GM12801 (cell line): ENCODE results near the gene PCYT2.

Source experiments
- CTCF ChIP-seq: IDR thresholded peaks from one replicate; pipeline ENCODE4 v1.5.1; 2011; ENCODE audit warnings: control low read depth; ENCODE audit not compliant: insufficient read length; ENCODE audit errors: extremely low read depth

PCYT2 gene

GRCh38 chr17:81909966-81910839 is 996 bp downstream of the PCYT2 start:
- TF ChIP-seq CTCF = no peak

- no peak for TF ChIP-seq CTCF
These were observed 2.0 kb downstream of the PCYT2 start for GRCh38 chr17:81909231-81909630.

GRCh38 chr17:81908793-81909192 is 2.4 kb downstream of the PCYT2 start:
- TF ChIP-seq CTCF = no peak

- TF ChIP-seq CTCF = no peak
These were observed 3.7 kb downstream of the PCYT2 start for GRCh38 chr17:81907219-81908145.

- no peak for TF ChIP-seq CTCF
These were observed 4.6 kb downstream of the PCYT2 start for GRCh38 chr17:81906476-81907218.

GRCh38 chr17:81905993-81906392 is 5.2 kb downstream of the PCYT2 start:
- no peak for TF ChIP-seq CTCF
